Sigmoid colon (tissue), 4 donors: ENCODE data around the gene NR1D1.
A peak's percentile ranks its signal among the peaks of the same experiment; 100 is the strongest.

Experiments
- EP300 ChIP-seq, 4 donors: sonication (generic); formaldehyde crosslinking; IDR thresholded peaks; one replicate each; pipeline ENCODE4 v1.6.1; 2017; ENCODE audit warnings: antibody characterized with exemption in 4 of 4
- POLR2A ChIP-seq, 2 donors: fragments of 450-650 bp; IDR thresholded peaks; one replicate each; pipeline ENCODE4 v1.6.1; 2016; ENCODE audit warnings: antibody characterized with exemption in 2 of 2, mild to moderate bottlenecking in 2 of 2, moderate library complexity in 2 of 2
- POLR2AphosphoS5 ChIP-seq, 4 donors: sonication (generic); formaldehyde crosslinking; IDR thresholded peaks; one replicate each; pipeline ENCODE4 v1.6.1; 2017; ENCODE audit warnings: antibody characterized with exemption in 4 of 4
- TF ChIP-seq, protein P1 (sequence below), 4 experiments: fragments of 450-650 bp in 3 of 4; fragments of 200-600 bp in 1 of 4; IDR thresholded peaks; one replicate each; pipeline ENCODE4 v1.5.1; 2016 to 2019; ENCODE audit warnings: antibody characterized with exemption in 4 of 4, mild to moderate bottlenecking in 3 of 4, moderate library complexity in 2 of 4

- no peak for TF ChIP-seq POLR2A (IDR thresholded peaks at IDR 0.05)
- TF ChIP-seq, protein P1, sequence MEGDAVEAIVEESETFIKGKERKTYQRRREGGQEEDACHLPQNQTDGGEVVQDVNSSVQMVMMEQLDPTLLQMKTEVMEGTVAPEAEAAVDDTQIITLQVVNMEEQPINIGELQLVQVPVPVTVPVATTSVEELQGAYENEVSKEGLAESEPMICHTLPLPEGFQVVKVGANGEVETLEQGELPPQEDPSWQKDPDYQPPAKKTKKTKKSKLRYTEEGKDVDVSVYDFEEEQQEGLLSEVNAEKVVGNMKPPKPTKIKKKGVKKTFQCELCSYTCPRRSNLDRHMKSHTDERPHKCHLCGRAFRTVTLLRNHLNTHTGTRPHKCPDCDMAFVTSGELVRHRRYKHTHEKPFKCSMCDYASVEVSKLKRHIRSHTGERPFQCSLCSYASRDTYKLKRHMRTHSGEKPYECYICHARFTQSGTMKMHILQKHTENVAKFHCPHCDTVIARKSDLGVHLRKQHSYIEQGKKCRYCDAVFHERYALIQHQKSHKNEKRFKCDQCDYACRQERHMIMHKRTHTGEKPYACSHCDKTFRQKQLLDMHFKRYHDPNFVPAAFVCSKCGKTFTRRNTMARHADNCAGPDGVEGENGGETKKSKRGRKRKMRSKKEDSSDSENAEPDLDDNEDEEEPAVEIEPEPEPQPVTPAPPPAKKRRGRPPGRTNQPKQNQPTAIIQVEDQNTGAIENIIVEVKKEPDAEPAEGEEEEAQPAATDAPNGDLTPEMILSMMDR (IDR thresholded peaks at IDR 0.05): no peak
- TF ChIP-seq POLR2AphosphoS5 (IDR thresholded peaks at IDR 0.05): peak in 2 of 4 donors; percentile 65 to 68
- no peak for TF ChIP-seq EP300 (IDR thresholded peaks at IDR 0.05)
Measured at GRCh38 chr17:40091691-40092397, 8.5 kb downstream of the NR1D1 start.
